OCI-LY7 (cell line): ENCODE results near the gene CDON.

Source experiments
- EZH2phosphoT487 ChIP-seq: fragments of 200-600 bp; sonication (generic); IDR thresholded peaks from 2 replicates; pipeline ENCODE4 v1.6.1; 2018; ENCODE audit warnings: low read depth, borderline replicate concordance, mild to moderate bottlenecking, mixed run types, antibody characterized with exemption, low read length, moderate library complexity, mixed read lengths
- TF ChIP-seq, protein P1 (sequence below): fragments of 200-600 bp; sonication (generic); conservative IDR thresholded peaks from 2 replicates; pipeline ENCODE4 v1.5.1; 2014; ENCODE audit warnings: mild to moderate bottlenecking, antibody characterized with exemption, low read length, moderate library complexity, mixed read lengths

DNA sequence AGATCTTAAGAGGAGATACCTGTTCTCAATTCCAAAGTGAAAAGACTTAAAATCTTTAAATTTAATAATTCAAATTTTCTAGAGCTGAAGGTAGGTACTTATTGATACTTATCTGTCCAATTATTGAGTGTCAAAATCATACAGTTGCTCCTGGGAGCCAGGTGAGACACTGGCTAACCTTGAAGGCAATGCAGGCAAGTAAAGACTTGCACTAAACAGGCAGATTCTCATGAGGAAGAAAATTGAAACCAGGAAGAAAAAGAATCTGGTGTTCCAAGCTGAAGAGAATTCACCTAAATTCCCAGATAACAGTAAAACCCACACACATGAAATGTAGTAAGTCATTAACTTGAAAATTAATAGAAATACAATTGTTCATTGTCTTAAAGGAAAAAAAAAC lies 86.5 kb downstream of the CDON start:
- TF ChIP-seq, protein P1, sequence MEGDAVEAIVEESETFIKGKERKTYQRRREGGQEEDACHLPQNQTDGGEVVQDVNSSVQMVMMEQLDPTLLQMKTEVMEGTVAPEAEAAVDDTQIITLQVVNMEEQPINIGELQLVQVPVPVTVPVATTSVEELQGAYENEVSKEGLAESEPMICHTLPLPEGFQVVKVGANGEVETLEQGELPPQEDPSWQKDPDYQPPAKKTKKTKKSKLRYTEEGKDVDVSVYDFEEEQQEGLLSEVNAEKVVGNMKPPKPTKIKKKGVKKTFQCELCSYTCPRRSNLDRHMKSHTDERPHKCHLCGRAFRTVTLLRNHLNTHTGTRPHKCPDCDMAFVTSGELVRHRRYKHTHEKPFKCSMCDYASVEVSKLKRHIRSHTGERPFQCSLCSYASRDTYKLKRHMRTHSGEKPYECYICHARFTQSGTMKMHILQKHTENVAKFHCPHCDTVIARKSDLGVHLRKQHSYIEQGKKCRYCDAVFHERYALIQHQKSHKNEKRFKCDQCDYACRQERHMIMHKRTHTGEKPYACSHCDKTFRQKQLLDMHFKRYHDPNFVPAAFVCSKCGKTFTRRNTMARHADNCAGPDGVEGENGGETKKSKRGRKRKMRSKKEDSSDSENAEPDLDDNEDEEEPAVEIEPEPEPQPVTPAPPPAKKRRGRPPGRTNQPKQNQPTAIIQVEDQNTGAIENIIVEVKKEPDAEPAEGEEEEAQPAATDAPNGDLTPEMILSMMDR: no peak
- TF ChIP-seq EZH2phosphoT487: no peak
